Measurements from ENCODE around the gene CD36.

CD36 gene

DNA sequence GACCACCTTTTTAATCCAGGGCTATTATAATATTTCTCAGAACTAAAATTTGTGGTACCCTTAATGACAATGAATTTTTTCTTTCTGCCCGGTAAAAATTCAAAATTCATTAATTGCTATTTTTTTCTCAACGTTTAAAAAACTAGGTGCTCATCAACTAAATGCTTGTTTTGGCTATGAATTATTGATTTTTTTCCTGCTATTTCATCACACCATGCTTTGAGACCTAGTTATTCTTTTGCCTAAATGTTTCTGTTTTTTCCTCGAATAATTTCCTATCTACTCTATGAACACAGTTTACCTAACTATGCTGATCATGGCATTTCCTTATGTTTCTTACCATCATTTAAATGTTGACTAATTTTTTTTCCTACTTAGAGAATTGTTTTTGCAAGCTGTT, 5.6 kb upstream of the CD36 start:
- H3K27ac Mint-ChIP-seq = no peak overlapping the region
- ATAC-seq (replicated peaks) = no peak
- H3K27me3 Mint-ChIP-seq = no peaks in the 10 kb centered on the region
- H3K9me3 Mint-ChIP-seq = peaks cover 0 to 2% of the 10 kb centered on the region in 2 donors
- DNase-seq = no peak
- no peaks in the 10 kb centered on the region for H3K36me3 Mint-ChIP-seq (ENCODE audit: insufficient read depth)
- H3K4me1 Mint-ChIP-seq (ENCODE audit: low read depth in 2 of 2) = no peaks in the 10 kb centered on the region
- H3K4me3 Mint-ChIP-seq = no peak overlapping the region

DNA sequence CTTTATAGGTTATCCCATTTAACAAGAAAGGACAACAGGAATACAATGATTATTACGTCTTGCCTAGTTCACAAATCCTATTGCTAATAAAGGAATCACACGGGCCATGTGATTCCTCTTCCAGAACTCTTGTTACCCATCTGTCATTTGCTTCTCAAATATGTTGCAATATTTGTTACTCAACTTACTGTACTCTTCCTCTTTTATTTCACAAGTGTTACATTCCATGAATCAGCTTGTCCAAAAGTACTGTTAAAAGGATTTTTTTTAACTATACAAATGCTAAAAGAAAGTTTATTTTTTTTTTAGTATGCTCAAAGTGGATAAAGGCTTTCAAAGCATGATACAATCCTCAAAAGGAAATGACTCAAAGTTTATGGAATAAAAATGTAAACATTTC, 3.9 kb upstream of the CD36 start:
- Mint-ChIP-seq H3K36me3 (ENCODE audit: insufficient read depth) (no peaks in the 10 kb centered on the region), H3K9me3 (no peaks in the 10 kb centered on the region), H3K27me3 (no peaks in the 10 kb centered on the region), H3K4me3 (no peak overlapping the region), H3K4me1 (ENCODE audit: low read depth in 2 of 2) (no peaks in the 10 kb centered on the region), H3K27ac (no peak overlapping the region)
- no peak for ATAC-seq (replicated peaks)
- no peak for DNase-seq

DNA sequence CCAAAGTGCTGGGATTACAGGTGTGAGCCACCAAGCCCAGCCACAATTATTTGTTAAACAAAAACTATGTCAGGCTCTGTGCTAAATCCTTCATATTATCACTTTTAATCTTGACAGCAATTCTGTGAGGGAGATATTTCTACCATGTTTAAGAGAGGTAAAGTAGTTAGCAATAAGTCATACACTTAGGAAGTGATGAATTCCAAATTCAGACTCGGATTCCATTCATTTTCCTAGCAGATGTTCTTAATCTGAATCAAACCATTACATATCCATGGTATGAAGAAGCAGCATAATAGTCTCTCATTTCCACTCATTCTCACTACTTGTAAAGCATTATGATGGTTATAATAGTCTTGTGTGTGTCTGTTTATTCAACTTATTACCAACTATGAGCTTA, 2.9 kb upstream of the CD36 start:
- Mint-ChIP-seq H3K4me3 (no peak overlapping the region), H3K9me3 (no peaks in the 10 kb centered on the region), H3K4me1 (ENCODE audit: low read depth in 2 of 2) (no peaks in the 10 kb centered on the region), H3K27ac (no peak overlapping the region), H3K36me3 (ENCODE audit: insufficient read depth) (no peaks in the 10 kb centered on the region), H3K27me3 (no peaks in the 10 kb centered on the region)
- DNase-seq (no peak), ATAC-seq (replicated peaks) (no peak)

DNA sequence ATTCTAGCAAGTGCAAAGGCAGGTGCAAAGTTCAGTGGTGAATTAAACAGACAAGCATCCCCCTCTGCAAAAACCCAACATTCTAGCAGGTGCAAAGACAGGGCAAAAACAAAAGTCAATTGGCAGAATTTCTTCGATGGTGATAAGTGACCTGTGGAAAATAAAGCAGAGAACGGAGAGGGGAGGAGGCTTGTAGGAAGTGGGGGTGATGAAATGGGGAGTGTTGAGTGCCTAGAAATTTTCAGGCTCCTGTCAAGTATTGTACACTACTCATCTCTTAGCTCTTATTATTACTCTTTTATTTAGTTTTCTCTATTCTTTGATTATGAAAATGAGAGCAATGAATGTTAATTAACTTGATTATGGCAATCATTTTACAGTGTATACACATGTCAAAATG, 2.4 kb upstream of the CD36 start:
- Mint-ChIP-seq H3K36me3 (ENCODE audit: insufficient read depth) (no peaks in the 10 kb centered on the region), H3K9me3 (no peaks in the 10 kb centered on the region), H3K4me3 (no peak overlapping the region), H3K4me1 (ENCODE audit: low read depth in 2 of 2) (no peaks in the 10 kb centered on the region), H3K27me3 (no peaks in the 10 kb centered on the region), H3K27ac (no peak overlapping the region)
- no peak for ATAC-seq (replicated peaks)
- DNase-seq = no peak

DNA sequence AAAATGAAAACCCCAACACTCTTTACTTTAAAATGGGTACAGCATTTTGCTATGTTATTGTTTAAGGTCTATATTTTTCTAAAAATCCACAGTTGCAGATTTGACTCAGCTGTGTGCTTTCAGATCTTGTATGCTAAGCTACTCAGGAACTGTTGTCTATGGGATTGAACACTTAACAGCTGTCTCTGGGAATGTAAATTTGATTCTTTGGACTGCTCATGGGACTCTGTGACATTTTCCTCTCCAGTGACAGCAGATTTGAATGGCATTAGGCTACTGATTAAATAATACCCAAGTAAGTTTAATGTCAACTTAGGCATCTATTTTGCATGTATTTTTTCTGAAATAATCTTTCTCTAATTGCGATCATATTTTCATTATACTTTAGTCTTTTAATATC, 1.7 kb upstream of the CD36 start:
- DNase-seq (no peak), ATAC-seq (replicated peaks) (no peak)
- Mint-ChIP-seq H3K27me3 (no peaks in the 10 kb centered on the region), H3K4me1 (ENCODE audit: low read depth in 2 of 2) (no peaks in the 10 kb centered on the region), H3K9me3 (no peaks in the 10 kb centered on the region), H3K4me3 (no peak overlapping the region), H3K36me3 (ENCODE audit: insufficient read depth) (no peaks in the 10 kb centered on the region), H3K27ac (no peak overlapping the region)

DNA sequence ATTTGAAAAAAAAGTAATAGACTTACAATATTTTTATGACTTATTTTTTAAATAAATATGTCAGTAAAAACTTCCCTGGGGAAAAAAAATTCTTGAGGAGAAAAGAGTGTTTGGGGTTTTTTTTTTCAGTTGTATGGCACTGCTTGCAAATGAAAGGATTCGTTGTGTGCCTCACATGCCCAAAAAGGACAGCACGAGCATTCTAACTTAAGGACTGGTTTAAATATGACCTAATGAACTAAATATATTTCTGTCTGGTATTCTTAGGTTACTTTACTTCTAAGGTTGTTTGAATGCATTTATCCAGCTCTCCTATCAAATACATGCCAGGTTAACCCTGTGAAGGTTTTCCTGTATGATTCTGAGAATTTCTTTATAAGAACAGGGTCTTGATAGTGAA, 988 bp upstream of the CD36 start:
- no peak overlapping the region for H3K27ac Mint-ChIP-seq
- no peaks in the 10 kb centered on the region for H3K4me1 Mint-ChIP-seq (ENCODE audit: low read depth in 2 of 2)
- no peaks in the 10 kb centered on the region for H3K9me3 Mint-ChIP-seq
- ATAC-seq (replicated peaks) = no peak
- H3K4me3 Mint-ChIP-seq = no peak overlapping the region
- no peak for DNase-seq
- H3K36me3 Mint-ChIP-seq (ENCODE audit: insufficient read depth) = no peaks in the 10 kb centered on the region
- no peaks in the 10 kb centered on the region for H3K27me3 Mint-ChIP-seq

DNA sequence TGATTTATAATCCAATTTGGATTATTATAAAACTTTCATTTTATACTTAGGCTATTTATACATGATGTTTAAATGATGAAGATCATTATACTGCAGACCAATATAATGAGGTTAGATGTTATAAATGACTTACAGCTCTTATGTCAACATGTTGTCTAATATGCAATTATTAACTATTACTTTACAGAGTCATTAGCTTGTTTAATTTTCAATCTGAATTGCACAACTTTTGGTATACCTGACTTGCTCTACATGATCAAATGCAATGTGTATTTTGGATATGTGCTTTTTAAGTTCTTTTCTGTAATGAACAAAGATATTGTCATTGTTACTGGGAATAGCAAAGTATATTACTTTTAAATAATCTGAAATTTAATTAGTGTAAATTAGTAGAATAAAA, 569 bp downstream of the CD36 start:
- Mint-ChIP-seq H3K4me3 (no peak overlapping the region), H3K4me1 (ENCODE audit: low read depth in 2 of 2) (no peaks in the 10 kb centered on the region), H3K9me3 (no peaks in the 10 kb centered on the region), H3K27ac (no peak overlapping the region), H3K27me3 (no peaks in the 10 kb centered on the region), H3K36me3 (ENCODE audit: insufficient read depth) (no peaks in the 10 kb centered on the region)
- no peak for DNase-seq
- ATAC-seq (replicated peaks) = no peak

DNA sequence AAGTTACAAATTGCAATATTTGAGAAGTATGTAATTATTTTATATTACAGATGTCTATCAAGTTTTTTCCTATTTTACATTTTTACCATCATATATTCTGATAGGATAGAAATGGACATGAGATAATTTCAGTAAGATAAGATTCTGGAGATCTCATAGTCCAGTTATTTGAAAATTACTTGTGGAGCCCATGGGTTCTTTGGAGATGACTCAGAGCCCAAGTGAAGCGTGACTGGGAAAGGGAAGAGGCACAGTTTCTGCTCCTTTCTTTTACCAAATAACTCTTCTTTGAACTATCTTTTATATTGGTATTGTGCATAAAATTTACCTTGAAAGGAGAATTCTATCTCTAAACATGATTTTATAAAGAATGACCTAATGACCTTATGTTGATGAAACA, 2.4 kb downstream of the CD36 start:
- H3K4me3 Mint-ChIP-seq = no peak overlapping the region
- no peak for DNase-seq
- H3K36me3 Mint-ChIP-seq (ENCODE audit: insufficient read depth) = no peaks in the 10 kb centered on the region
- H3K9me3 Mint-ChIP-seq = no peaks in the 10 kb centered on the region
- no peak for ATAC-seq (replicated peaks)
- H3K27ac Mint-ChIP-seq = no peak overlapping the region
- H3K4me1 Mint-ChIP-seq (ENCODE audit: low read depth in 2 of 2) = no peaks in the 10 kb centered on the region
- H3K27me3 Mint-ChIP-seq = no peaks in the 10 kb centered on the region

DNA sequence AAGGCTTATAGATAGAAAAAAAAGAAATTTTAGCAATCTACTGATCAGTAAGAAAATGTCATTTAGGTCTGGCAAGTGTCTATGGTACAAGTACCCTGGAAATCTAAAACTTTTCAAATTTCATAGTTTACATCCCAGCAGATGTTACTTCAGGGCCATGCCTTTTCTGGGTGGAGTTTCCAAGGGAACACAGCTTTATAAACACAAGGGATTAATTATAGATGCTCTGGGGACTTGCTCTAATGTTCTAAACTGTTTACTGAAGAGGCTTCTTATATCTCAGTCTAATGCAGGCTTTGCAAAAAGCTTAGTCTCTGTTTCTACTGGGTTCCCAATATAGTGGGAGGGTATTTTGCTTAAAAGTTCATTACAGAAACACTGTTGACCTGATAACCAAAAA, 3.1 kb downstream of the CD36 start:
- H3K4me3 Mint-ChIP-seq = no peak overlapping the region
- H3K36me3 Mint-ChIP-seq (ENCODE audit: insufficient read depth) = no peaks in the 10 kb centered on the region
- H3K27me3 Mint-ChIP-seq = no peaks in the 10 kb centered on the region
- H3K9me3 Mint-ChIP-seq = no peaks in the 10 kb centered on the region
- no peaks in the 10 kb centered on the region for H3K4me1 Mint-ChIP-seq (ENCODE audit: low read depth in 2 of 2)
- H3K27ac Mint-ChIP-seq = no peak overlapping the region
- no peak for ATAC-seq (replicated peaks)
- no peak for DNase-seq

DNA sequence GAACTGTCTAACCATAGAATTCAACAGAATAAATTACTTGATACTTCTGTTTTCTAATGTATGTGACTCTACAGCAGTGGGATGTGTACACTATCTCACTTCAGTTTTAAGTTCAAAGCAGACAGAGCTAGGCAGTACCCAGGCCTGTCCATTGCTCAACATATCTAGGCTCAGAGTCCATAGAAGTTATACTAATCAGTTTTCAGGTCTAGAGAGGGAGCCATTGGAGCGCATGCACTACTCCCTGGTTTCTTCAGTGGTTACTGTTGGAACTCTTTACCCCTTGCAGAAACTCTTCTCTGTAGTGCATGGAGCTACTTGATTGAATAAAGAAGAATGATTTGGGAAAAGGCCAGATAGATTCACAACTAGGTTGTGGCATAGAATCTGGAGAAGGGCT, 4.4 kb downstream of the CD36 start:
- DNase-seq (no peak), ATAC-seq (replicated peaks) (no peak)
- H3K4me1 Mint-ChIP-seq (ENCODE audit: low read depth in 2 of 2) = no peaks in the 10 kb centered on the region
- no peaks in the 10 kb centered on the region for H3K36me3 Mint-ChIP-seq (ENCODE audit: insufficient read depth)
- no peaks in the 10 kb centered on the region for H3K27me3 Mint-ChIP-seq
- no peaks in the 10 kb centered on the region for H3K9me3 Mint-ChIP-seq
- no peak overlapping the region for H3K4me3 Mint-ChIP-seq
- H3K27ac Mint-ChIP-seq = no peak overlapping the region

DNA sequence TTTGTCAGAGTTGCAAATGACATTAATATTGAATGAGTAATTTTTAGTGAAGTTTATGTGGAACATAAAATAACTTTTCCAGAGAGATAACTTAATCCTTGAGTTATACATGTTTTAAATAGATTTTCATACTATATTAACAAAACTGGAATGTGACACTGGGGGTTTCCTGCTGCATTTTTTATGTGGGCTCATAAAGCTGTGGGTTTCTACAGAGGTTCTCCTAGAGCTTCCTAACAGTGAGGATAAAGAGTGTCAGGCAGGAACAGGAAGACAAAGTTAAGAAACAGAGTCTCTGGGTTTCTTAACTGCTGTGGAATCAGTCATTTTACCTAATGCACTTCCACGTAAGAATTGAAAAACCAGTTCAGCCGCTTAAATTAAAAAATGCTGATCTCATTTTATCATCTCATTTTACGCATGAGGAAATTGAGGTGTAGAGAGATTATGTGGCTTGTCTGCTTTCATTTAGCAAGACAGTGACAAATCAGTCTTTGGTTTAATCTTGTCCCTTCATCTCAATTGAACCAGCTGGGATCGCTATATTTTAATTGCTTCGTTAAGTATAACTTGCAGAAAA, 5.0 kb downstream of the CD36 start:
- no peak for ATAC-seq (replicated peaks)

DNA sequence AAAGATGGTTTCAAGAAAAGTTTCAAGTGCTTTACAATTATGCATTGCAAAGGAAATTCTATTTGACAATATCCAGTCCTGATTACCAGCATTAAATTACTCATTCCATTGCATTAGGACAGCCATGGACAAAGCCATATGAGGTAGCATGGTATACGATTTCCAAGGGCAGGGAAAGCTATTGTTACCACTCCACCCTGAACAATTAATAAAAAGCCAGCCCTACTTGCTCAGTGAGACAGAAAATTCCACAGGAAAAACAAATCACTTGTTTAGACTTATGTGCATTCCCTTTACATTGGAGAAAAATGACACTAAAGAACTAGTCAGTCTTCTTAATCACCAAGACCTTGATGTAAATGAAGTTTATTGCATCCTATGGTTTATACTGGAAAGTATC, 5.6 kb downstream of the CD36 start:
- Mint-ChIP-seq H3K4me3 (no peak overlapping the region), H3K27me3 (no peaks in the 10 kb centered on the region), H3K4me1 (ENCODE audit: low read depth in 2 of 2) (no peaks in the 10 kb centered on the region), H3K27ac (no peak overlapping the region), H3K9me3 (no peaks in the 10 kb centered on the region), H3K36me3 (ENCODE audit: insufficient read depth) (no peaks in the 10 kb centered on the region)
- no peak for DNase-seq
- ATAC-seq (replicated peaks) = no peak

More for the DNA sequence above, 5.0 kb downstream of the CD36 start:
- Mint-ChIP-seq H3K27me3 (no peaks in the 10 kb centered on the region), H3K36me3 (ENCODE audit: insufficient read depth) (no peaks in the 10 kb centered on the region), H3K4me1 (ENCODE audit: low read depth in 2 of 2) (no peaks in the 10 kb centered on the region), H3K27ac (no peak overlapping the region), H3K9me3 (no peaks in the 10 kb centered on the region), H3K4me3 (no peak overlapping the region)
- no peak for DNase-seq

DNA sequence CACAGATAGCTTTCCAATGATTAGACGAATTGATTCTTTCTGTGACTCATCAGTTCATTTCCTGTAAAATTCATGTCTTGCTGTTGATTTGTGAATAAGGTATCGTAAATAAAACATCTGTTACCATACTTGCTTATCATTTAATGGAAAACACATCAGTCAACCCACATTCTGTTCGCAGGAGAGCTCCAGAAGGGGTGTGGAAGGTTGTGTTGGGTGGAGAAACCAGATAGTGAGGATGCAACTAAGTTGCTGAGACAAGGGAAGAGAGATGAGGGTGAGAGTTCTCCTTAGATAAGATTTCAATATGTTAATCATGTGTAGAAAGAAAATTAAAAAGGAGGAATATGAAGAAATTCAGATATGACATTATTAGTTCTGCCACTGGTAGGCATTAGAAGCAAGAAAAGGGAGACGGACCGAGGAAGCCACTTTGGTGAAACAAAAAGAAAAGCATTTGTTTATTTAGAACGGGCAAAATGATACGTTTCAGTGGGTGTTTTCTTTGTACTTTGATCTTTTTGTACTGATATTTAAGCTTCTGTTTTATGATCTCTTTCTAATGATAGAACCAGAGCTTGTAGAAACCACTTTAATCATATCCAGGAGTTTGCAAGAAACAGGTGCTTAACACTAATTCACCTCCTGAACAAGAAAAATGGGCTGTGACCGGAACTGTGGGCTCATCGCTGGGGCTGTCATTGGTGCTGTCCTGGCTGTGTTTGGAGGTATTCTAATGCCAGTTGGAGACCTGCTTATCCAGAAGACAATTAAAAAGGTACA, 7.8 kb downstream of the CD36 start:
- no peaks in the 10 kb centered on the region for H3K9me3 Mint-ChIP-seq
- DNase-seq (no peak), ATAC-seq (replicated peaks) (no peak)
- H3K4me1 Mint-ChIP-seq (ENCODE audit: low read depth in 2 of 2) = no peaks in the 10 kb centered on the region
- H3K4me3 Mint-ChIP-seq = no peak overlapping the region
- no peaks in the 10 kb centered on the region for H3K36me3 Mint-ChIP-seq (ENCODE audit: insufficient read depth)
- H3K27ac Mint-ChIP-seq = no peak overlapping the region
- H3K27me3 Mint-ChIP-seq = no peaks in the 10 kb centered on the region

DNA sequence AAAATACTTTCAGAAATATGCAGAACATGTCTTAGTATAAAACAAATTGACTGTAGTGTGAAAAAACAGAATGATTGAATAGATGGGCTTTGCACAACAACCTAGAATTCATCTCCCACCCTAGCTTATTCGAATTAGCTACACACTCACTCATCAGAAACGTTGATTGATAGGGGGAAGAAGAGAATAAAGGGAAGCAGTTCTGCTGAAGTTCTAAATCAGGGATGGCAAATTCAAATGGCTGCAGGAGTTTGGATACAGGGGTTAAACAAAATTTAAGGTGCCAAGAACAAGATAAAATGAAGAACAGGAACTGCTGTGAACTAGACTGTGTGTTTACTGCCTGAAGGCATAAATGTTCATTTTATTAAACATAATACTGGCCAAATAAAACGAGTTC, 9.0 kb downstream of the CD36 start:
- Mint-ChIP-seq H3K4me3 (no peak overlapping the region), H3K9me3 (no peaks in the 10 kb centered on the region), H3K4me1 (ENCODE audit: low read depth in 2 of 2) (no peaks in the 10 kb centered on the region), H3K36me3 (ENCODE audit: insufficient read depth) (no peaks in the 10 kb centered on the region), H3K27ac (no peak overlapping the region), H3K27me3 (no peaks in the 10 kb centered on the region)
- DNase-seq (no peak), ATAC-seq (replicated peaks) (no peak)

Measured in effector memory CD8-positive, alpha-beta T cell (primary cell).